Peyer's patch (tissue), 4 donors: ENCODE data around the gene FDXR. TPM values are rescaled to one million over a fixed set of nuclear protein-coding genes. Genes with fewer than 3 reads are reported as not detected.

Source experiments
- DNase-seq, 3 donors: peaks; one replicate each; pipeline ENCODE4 v3.0.0-alpha.2; 2017 to 2019
- H3K27ac ChIP-seq, 4 donors: fragments of 200-600 bp; sonication (generic); one replicate each; pipeline ENCODE4 v1.5.1; 2016 to 2019
- H3K27me3 ChIP-seq, 2 donors: fragments of 200-600 bp; sonication (generic); one replicate each; pipeline ENCODE4 v1.5.1; 2019
- H3K36me3 ChIP-seq, 3 donors: fragments of 200-600 bp; sonication (generic); one replicate each; pipeline ENCODE4 v1.5.1; 2016 to 2019
- H3K4me1 ChIP-seq, 4 donors: fragments of 200-600 bp; sonication (generic); one replicate each; pipeline ENCODE4 v1.5.1; 2016 to 2019
- H3K4me3 ChIP-seq, 4 donors: fragments of 200-600 bp; sonication (generic); 1 replicate in 3 of 4; 2 replicates in 1 of 4; pipeline ENCODE4 v1.5.1; 2016 to 2019; ENCODE audit warnings: mild to moderate bottlenecking in 1 of 4
- H3K9me3 ChIP-seq, 4 donors: fragments of 200-600 bp; sonication (generic); one replicate each; pipeline ENCODE4 v1.5.1; 2016 to 2019; ENCODE audit warnings: mild to moderate bottlenecking in 1 of 4
- CTCF ChIP-seq, 6 experiments: fragments of 450-650 bp in 4 of 6; fragments of 200-600 bp in 2 of 6; sonication (generic) in 1 of 6; IDR thresholded peaks; one replicate each; pipeline ENCODE4 v1.5.1; 2017 to 2019; ENCODE audit warnings: antibody characterized with exemption in 6 of 6, mild to moderate bottlenecking in 3 of 6, moderate library complexity in 1 of 6
- POLR2A ChIP-seq, 2 donors: fragments of 450-650 bp; IDR thresholded peaks; one replicate each; pipeline ENCODE4 v1.5.1; 2017; ENCODE audit warnings: antibody characterized with exemption in 2 of 2, mild to moderate bottlenecking in 2 of 2, moderate library complexity in 2 of 2
- total RNA-seq, 4 donors: library from RNA; depleted of rRNA; stranded (reverse); fragments of >200 nt; gene quantifications; one replicate each; pipeline ENCODE4 v1.1.0, GENCODE V29; 2016

Gene FDXR
- total RNA-seq, 4 donors from 2014 or later: 1.7 to 16.1 (median 13.1) TPM

- peak overlapping the region; percentile 15 to 66 (median 46) for H3K4me3 ChIP-seq
- peaks cover 0 to 4% of the 10 kb centered on the region in 2 donors for H3K27me3 ChIP-seq
- H3K9me3 ChIP-seq: no peaks in the 10 kb centered on the region
- H3K36me3 ChIP-seq: no peaks in the 10 kb centered on the region
- DNase-seq: peak in 2 of 3 donors; percentile 74 to 80
- no peak overlapping the region for H3K27ac ChIP-seq
- TF ChIP-seq CTCF (IDR thresholded peaks at IDR 0.05): peak in 5 of 6 experiments; percentile 32 to 83 (median 72)
- TF ChIP-seq POLR2A (IDR thresholded peaks at IDR 0.05): no peak
- peaks cover 0 to 26% (median 16%) of the 10 kb centered on the region in 4 donors for H3K4me1 ChIP-seq
Measured at GRCh38 chr17:74842599-74843351, 30.0 kb downstream of the FDXR start.

- Histone ChIP-seq H3K27me3 (peaks cover 0 to 4% of the 10 kb centered on the region in 2 donors), H3K9me3 (no peaks in the 10 kb centered on the region)
Measured at GRCh38 chr17:74842146-74842598, 30.6 kb downstream of the FDXR start.

GRCh38 chr17:74840989-74841666 lies 31.7 kb downstream of the FDXR start:
- Histone ChIP-seq H3K27ac (peak overlapping the region in 2 of 4 donors; percentile 15 to 17), H3K4me1 (peaks cover 0 to 26% (median 16%) of the 10 kb centered on the region in 4 donors)
- TF ChIP-seq POLR2A (IDR thresholded peaks at IDR 0.05): no peak
- no peak for TF ChIP-seq CTCF (IDR thresholded peaks at IDR 0.05)

More at GRCh38 chr17:74842146-74842598, 30.6 kb downstream of the FDXR start:
- TF ChIP-seq CTCF (IDR thresholded peaks at IDR 0.05): no peak
- no peak for TF ChIP-seq POLR2A (IDR thresholded peaks at IDR 0.05)
- H3K4me1 ChIP-seq: peaks cover 0 to 26% (median 16%) of the 10 kb centered on the region in 4 donors
- H3K36me3 ChIP-seq: no peaks in the 10 kb centered on the region
- no peak overlapping the region for H3K27ac ChIP-seq
- no peak for DNase-seq
- H3K4me3 ChIP-seq: peak overlapping the region in 3 of 4 donors; percentile 42 to 66 (median 49)

GRCh38 chr17:74839990-74840852 lies 32.6 kb downstream of the FDXR start:
- Histone ChIP-seq H3K27ac (no peak overlapping the region), H3K36me3 (no peaks in the 10 kb centered on the region), H3K4me1 (peaks cover 0 to 26% (median 16%) of the 10 kb centered on the region in 4 donors), H3K9me3 (no peaks in the 10 kb centered on the region), H3K4me3 (no peak overlapping the region), H3K27me3 (peaks cover 0 to 4% of the 10 kb centered on the region in 2 donors)
- TF ChIP-seq CTCF (IDR thresholded peaks at IDR 0.05): no peak
- TF ChIP-seq POLR2A (IDR thresholded peaks at IDR 0.05): no peak
- DNase-seq: no peak

More at GRCh38 chr17:74840989-74841666, 31.7 kb downstream of the FDXR start:
- peak in 2 of 3 donors; percentile 36 to 67 for DNase-seq
- H3K4me3 ChIP-seq: no peak overlapping the region
- peaks cover 0 to 4% of the 10 kb centered on the region in 2 donors for H3K27me3 ChIP-seq
- no peaks in the 10 kb centered on the region for H3K36me3 ChIP-seq
- H3K9me3 ChIP-seq: no peaks in the 10 kb centered on the region

- Histone ChIP-seq H3K9me3 (no peaks in the 10 kb centered on the region), H3K4me3 (no peak overlapping the region), H3K4me1 (peaks cover 0 to 24% (median 15%) of the 10 kb centered on the region in 4 donors), H3K36me3 (no peaks in the 10 kb centered on the region), H3K27ac (no peak overlapping the region), H3K27me3 (peaks cover 0 to 1% of the 10 kb centered on the region in 2 donors)
- DNase-seq: no peak
- TF ChIP-seq POLR2A (IDR thresholded peaks at IDR 0.05): no peak
- TF ChIP-seq CTCF (IDR thresholded peaks at IDR 0.05): no peak
Measured at GRCh38 chr17:74838274-74838673, 34.5 kb downstream of the FDXR start.
